T47D (cell line): ENCODE results near the gene GP2.

ENCODE experiments used
- DNase-seq, 2 experiments: peaks; one replicate each; pipeline versions ENCODE4 v3.0.0 to v3.0.0-alpha.2; 2011 to 2012; ENCODE audit warnings: low read depth in 1 of 2, low spot score in 1 of 2
- JUND ChIP-seq: IDR thresholded peaks from 2 replicates; pipeline ENCODE4 v1.6.1; 2012; ENCODE audit warnings: low read depth
- in situ Hi-C: cut with HindIII; loops from 2 replicates; pipeline ENCODE4 v1.10.0; 2016; ENCODE audit warnings: low sequenced_read_pairs, low pct_unique_long_range_greater_than_20kb

The GP2 gene

GRCh38 chr16:20285993-20286499, 41.3 kb downstream of the GP2 start:
- no peak for TF ChIP-seq JUND
- in situ Hi-C loops: no loop called here
- no peak for DNase-seq

- no peak for TF ChIP-seq JUND
- in situ Hi-C loops: no loop called here
Measured at GRCh38 chr16:20280259-20280658, 47.1 kb downstream of the GP2 start.

DNA sequence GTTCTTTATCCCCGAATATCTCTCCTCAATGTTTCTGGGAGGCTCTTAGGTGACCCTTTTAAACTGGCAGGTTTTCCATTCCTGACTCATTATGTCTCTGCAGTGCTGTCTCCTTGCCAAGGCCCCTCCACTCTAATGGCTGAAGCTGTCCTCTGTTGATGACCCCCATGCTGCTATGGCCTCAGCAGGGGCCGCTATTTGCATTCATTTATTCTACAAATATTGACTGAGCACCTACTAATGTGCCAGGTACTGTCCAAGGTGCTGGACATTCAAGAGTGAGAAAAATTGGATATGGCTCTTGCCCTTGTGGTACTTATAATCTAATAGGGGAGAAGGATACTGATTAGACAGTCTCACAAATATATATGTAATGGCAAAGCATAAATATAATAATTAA, 55.4 kb downstream of the GP2 start:
- no peak for TF ChIP-seq JUND
- peak in 1 of 2 experiments; percentile 41 for DNase-seq
- in situ Hi-C loops: no loop called here

More at GRCh38 chr16:20280259-20280658, 47.1 kb downstream of the GP2 start:
- no peak for DNase-seq

DNA sequence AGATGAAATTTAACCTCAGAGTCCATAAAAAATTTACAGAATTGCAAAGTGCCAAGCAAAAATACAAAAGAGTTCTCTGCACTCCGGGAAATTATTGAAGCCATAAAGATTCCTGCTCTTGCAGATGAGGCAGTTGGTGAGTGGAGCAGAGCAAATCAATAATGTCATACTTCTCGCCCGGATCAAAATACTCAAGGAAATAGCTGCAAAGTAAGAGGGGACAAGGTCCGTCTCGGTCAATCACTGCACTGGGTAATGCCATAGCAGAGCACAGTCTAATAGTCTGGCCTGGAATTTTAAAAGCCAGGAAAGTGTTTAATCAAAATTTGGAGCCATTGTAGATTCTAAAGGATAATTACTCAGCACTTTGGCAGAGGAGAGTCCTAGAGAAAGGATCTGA, 58.9 kb downstream of the GP2 start:
- in situ Hi-C loops: no loop called here
- DNase-seq: no peak
- no peak for TF ChIP-seq JUND

GRCh38 chr16:20265019-20265418, 62.3 kb downstream of the GP2 start:
- TF ChIP-seq JUND: no peak
- no peak for DNase-seq
- in situ Hi-C loops: no loop called here

GRCh38 chr16:20263138-20263855, 64.0 kb downstream of the GP2 start:
- in situ Hi-C loops: no loop called here
- no peak for TF ChIP-seq JUND
- no peak for DNase-seq

DNA sequence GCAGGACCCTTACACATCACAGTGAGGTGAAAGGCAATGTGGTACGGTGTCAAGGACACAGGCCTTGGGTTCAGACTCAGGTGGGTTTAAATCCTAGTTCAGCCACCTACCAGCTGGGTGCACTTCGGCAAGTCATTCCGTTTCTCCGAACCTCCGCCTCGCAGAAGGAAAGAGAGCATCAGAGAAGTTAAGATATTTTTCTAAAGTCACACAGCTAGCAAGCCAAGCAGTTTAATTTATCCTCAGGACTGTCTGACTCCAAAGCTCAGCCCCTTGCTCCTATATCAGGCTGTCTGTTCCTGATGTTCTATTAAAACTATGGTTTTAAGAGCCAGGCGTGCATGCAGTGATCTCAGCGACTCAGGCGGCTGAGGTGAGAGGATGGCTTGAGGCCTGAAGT, 65.1 kb downstream of the GP2 start:
- TF ChIP-seq JUND: no peak
- DNase-seq: no peak
- in situ Hi-C loops: no loop called here

DNA sequence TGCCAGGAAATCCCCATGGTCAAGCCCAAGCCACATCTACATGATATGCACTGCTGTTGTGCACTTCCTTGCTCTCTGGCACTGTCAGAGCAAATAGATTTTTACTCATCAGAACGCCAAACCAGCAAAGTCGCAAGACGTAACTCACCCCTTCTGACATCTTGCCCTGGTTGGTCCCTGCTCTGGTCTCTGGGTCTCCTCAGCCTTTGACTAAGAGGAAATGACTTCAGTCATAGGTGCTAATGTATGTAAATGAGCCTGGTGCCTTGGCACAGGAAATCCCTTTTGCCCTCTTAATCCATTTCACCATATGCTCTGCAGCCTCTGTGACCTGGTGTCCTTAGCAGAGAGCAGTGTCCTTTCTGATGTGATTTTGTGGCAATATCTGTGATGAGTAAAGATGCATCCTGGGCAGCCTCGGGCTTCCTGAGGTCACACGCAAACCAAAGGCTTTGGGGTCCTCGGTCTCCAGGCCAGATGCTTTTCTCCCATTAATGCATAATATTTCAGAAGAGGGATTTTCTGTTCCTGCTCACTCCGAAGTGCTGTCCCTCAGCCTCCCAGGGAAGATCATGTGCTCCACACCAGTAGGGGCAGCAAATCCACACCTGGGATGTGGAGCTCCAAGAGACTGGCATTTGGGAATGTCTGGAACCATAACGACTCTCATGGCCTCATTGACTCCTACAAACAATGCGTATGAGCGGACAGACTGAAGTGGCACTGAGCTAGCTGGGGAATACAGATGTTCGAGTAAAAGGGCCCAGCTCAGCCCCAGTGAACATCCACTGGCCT, 66.9 kb downstream of the GP2 start:
- TF ChIP-seq JUND: no peak
- in situ Hi-C loops: no loop called here
- DNase-seq: no peak
